ENCODE data around the gene TPSB2.

The TPSB2 gene

GRCh38 chr16:1220098-1220728 is 9.8 kb downstream of the TPSB2 start:
- no peak for DNase-seq (ENCODE audit: low read depth)

DNA sequence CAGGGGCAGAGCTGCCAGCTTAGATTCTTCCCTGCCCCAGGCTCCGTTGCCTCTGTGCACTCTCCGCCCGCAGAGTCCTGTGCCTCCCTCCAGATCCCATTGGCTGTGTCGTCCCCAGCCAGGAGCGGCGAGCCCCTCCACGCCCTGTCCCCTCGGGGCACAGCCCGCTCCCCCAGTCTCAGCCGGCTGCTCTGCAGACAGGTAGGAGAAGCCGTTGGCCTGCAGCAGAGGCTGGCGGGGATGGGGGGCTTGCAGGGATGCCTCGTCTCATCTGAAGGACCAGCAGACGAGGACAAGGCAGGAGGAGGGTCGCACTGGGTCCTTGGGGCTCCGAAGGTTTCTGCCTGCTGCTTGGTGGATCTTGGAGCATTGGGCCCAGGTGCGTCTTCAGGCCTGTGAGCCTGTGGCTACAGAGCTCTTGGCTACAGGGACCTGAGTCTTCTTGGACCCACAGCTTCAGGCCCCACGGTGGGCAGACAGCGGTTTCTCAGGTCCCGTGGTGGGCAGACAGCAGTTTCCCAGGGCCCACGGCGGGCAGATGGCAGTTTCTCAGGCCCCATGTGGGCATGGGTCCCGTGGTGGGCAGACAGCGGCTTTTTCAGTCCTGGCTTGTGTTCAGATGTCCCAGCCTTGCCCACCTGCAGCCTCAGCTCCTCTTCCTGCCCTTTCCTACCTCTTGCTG is 10.9 kb downstream of the TPSB2 start:
- DNase-seq (ENCODE audit: low read depth), result no peak

DNA sequence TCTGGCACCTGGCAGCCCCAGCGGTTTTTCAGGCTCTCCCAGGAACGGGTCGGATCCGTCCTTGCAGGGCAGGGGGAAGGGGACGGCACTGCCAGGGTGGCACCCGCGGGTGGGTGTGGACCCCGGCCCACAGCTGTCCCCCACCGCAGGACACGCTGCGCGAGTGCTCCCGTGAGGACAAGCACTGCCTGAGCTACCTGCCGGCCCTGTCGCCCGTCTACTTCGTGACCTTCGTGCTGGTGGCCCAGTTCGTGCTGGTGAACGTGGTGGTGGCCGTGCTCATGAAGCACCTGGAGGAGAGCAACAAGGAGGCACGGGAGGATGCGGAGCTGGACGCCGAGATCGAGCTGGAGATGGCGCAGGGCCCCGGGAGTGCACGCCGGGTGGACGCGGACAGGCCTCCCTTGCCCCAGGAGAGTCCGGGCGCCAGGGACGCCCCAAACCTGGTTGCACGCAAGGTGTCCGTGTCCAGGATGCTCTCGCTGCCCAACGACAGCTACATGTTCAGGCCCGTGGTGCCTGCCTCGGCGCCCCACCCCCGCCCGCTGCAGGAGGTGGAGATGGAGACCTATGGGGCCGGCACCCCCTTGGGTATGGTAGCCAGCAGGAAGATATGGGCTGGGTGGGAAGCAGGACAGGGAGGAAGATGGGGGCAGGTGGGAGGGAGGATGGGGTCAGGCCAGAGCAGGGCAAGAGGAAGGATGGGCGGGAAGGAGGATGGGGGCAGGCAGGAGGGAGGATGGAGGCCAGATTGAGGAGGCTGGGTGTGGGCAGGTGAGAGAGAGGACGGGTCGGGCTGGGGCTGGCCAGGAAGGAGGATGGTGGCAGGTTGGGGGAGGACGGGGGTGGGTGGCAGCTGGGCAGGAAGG is 11.7 kb downstream of the TPSB2 start:
- DNase-seq (ENCODE audit: low read depth), result no peak

DNA sequence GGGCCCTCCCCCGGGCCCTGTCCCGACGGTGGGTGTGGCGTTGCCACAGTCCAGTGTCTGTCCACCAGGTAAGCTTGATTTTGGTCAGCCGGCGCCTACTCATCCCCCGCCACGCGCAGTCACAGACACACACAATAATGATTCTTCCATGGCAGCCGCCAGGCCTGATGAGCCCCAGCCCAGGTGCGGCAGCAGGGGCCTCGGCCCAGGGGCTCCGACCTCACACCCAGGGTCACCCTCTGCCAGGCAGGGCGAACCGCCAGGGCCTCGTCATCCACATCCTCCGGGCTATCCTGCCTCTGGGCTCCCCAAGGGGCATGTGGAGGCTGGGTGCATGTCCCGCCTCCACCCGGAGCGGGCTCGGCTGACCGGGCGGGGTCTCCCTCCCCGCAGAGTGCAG is 12.5 kb downstream of the TPSB2 start:
- no peak for DNase-seq (ENCODE audit: low read depth)

- no peak for DNase-seq (ENCODE audit: low read depth)
Measured at GRCh38 chr16:1216681-1217400, 13.1 kb downstream of the TPSB2 start.

- no peak for DNase-seq (ENCODE audit: low read depth)
Measured at GRCh38 chr16:1216296-1216619, 13.7 kb downstream of the TPSB2 start.

DNA sequence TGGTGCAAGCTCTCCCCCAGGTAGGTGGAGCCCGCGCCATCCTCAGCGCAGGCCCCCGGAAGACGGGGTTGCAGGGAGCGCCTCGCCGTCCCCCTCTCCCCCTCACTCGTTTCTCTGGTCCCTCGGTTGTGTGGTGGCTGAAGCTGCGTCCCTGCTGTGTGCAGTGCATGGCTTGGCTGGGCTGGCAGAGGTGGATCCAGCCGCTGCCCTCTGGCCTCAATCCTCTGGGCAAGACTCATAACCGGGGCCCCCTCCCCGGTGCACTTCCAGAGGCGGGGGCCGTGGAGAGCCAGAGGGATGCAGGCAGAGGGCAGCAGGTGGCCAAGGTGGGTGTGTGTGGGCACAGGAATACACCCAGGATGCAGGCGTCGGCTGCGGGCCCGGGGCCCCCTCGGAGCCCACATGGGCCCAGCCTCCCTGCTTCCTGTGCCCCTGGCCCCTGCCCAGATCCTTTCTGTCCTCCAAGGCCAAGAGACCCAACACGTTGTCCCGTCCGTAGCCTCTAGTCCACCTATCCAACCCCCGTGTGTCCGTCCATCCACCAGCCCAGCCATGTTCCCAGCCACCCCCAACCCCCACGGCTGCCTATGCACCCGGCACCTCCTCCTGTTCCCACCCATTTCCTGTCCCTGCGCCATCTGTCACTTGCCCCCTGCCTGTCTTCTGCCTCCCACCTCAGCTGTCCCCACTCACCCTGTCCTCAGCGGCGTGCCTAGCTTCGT is 14.2 kb downstream of the TPSB2 start:
- no peak for DNase-seq (ENCODE audit: low read depth)

GRCh38 chr16:1214719-1215118 is 15.3 kb downstream of the TPSB2 start:
- DNase-seq (ENCODE audit: low read depth), result no peak

- no peak for DNase-seq (ENCODE audit: low read depth)
Measured at GRCh38 chr16:1213796-1214372, 16.1 kb downstream of the TPSB2 start.

GRCh38 chr16:1213231-1213630 is 16.8 kb downstream of the TPSB2 start:
- no peak for DNase-seq (ENCODE audit: low read depth)

DNA sequence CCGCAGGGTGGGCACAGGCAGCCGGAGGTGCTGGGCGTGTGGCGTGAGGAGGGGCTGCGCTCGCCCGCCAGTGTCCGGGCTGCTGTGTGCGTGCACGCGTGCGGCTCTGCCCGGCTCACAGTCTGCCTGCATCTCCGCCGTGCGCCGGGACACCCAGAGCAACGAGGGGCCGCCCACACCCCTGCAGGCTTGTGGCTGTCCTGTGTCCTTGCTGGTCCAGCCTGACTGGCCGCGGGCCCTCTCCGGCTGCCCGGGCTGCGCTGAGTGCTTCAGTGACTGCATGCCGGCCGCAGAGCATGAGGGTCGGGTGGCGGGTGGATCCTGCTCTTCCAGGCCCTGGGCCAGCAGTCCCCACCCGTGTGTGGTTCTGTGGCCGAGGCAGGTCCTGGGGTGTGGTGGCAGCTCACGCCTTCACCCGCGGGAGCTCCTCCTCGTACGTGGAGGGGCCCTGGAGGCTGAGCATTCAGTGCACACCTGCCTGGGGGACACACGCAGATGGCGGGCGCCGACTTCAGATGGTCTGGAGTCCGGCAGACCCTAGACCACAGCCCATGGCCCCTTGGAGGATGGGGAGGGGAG is 17.3 kb downstream of the TPSB2 start:
- no peak for DNase-seq (ENCODE audit: low read depth)

DNA sequence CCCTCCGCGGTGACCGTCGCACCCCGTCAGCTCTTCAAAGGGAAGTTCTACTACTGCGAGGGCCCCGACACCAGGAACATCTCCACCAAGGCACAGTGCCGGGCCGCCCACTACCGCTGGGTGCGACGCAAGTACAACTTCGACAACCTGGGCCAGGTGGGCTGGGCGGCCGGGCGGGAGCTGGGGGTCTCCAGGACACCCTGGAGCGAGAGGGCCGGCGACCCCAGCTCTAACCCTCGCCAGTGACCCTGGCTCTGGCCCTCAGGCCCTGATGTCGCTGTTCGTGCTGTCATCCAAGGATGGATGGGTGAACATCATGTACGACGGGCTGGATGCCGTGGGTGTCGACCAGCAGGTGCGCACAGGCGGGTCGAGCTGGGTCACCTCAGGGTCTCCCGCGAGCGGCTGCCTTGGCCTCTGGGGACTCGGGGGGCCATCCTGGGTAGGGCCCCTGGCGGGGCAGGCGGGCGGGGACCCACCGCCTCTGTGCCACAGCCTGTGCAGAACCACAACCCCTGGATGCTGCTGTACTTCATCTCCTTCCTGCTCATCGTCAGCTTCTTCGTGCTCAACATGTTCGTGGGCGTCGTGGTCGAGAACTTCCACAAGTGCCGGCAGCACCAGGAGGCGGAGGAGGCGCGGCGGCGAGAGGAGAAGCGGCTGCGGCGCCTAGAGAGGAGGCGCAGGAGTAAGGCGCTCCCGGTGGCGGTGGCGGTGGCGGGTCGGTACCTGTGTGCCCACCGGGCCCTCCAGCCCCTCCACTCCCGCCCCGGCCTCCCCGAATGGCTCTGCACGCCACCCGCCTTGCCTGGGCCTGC is 18.3 kb downstream of the TPSB2 start:
- DNase-seq (ENCODE audit: low read depth), result no peak

- no peak for DNase-seq (ENCODE audit: low read depth)
Measured at GRCh38 chr16:1210461-1210860, 19.5 kb downstream of the TPSB2 start.

- DNase-seq (ENCODE audit: low read depth), result no peak
Measured at GRCh38 chr16:1209081-1209480, 20.9 kb downstream of the TPSB2 start.

GRCh38 chr16:1208239-1208830 is 21.6 kb downstream of the TPSB2 start:
- DNase-seq (ENCODE audit: low read depth), result no peak

GRCh38 chr16:1206786-1207185 is 23.2 kb downstream of the TPSB2 start:
- DNase-seq (ENCODE audit: low read depth), result no peak

DNA sequence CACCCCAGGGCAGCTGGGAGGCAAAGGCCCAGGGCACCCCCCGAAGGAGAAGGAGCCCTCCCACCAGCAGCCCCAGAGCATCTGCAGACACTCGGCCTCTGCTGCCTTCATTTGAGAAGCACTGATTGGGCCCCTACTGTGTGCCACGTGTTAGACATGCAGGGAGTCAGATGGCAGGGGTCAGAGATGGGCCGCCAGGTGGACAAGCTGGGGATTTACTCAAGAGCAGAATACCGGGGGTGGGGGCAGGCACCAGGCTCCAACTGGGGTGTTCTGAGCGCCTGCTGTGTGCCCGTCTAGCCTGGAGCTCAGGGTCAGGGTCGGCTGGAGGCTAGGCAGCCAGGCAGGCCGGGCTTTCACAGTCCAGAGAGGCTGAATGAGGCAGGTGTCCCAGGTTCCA is 23.7 kb downstream of the TPSB2 start:
- DNase-seq (ENCODE audit: low read depth), result no peak

- no peak for DNase-seq (ENCODE audit: low read depth)
Measured at GRCh38 chr16:1204933-1205332, 25.1 kb downstream of the TPSB2 start.

DNA sequence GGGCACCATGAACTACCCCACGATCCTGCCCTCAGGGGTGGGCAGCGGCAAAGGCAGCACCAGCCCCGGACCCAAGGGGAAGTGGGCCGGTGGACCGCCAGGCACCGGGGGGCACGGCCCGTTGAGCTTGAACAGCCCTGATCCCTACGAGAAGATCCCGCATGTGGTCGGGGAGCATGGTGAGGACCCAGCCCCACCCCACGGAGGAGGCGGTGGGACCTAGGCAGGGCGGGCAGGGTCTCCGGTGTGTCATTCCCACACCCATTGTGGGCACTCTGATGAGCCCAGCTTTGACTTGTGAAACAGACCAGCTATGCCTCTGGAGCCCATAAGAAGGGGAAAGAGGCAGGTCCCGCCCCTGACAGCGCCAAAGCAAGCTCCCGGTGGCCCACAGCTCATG is 27.7 kb downstream of the TPSB2 start:
- DNase-seq (ENCODE audit: low read depth), result no peak

- DNase-seq (ENCODE audit: low read depth), result no peak
Measured at GRCh38 chr16:1201444-1201843, 28.5 kb downstream of the TPSB2 start.
